Small intestine (tissue), 16 donors: ENCODE measurements around the gene TTC36. TPM values are rescaled to one million over a fixed set of nuclear protein-coding genes. Genes with fewer than 3 reads are reported as not detected.
"Not testable (repeated sequence)": the region's sequence is repeated elsewhere in the genome, so short reads cannot be mapped to it uniquely, and the experiment has no call there.

Experiments used
- DNase-seq, 2 donors: peaks; one replicate each; pipeline versions ENCODE4 v3.0.0 to v3.0.0-alpha.2; 2013
- FAIRE-seq: peaks from 2 replicates; lab custom pipeline; 2012; peaks lifted over from hg19 to GRCh38; lab: Jason Lieb, UNC
- H3K27ac ChIP-seq, 3 donors: one replicate each; pipeline ENCODE4 v1.5.1; 2013; ENCODE audit warnings: low read length in 2 of 3, mild to moderate bottlenecking in 2 of 3, control low read depth in 1 of 3, inconsistent platforms in 1 of 3, low read depth in 1 of 3, moderate library complexity in 1 of 3
- H3K27me3 ChIP-seq, 3 donors: one replicate each; pipeline ENCODE4 v1.6.1; 2013; ENCODE audit warnings: low read length in 3 of 3, inconsistent platforms in 1 of 3; ENCODE audit not compliant: control insufficient read depth in 3 of 3, insufficient read depth in 3 of 3
- H3K36me3 ChIP-seq, 3 donors: one replicate each; pipeline ENCODE4 v1.6.1; 2013; ENCODE audit warnings: low read length in 3 of 3, inconsistent platforms in 1 of 3, low read depth in 1 of 3, mild to moderate bottlenecking in 1 of 3, moderate library complexity in 1 of 3; ENCODE audit not compliant: control insufficient read depth in 3 of 3, insufficient read depth in 2 of 3
- H3K4me1 ChIP-seq, 3 donors: one replicate each; pipeline ENCODE4 v1.6.1; 2013; ENCODE audit warnings: low read length in 2 of 3, inconsistent platforms in 1 of 3, low read depth in 1 of 3, mild to moderate bottlenecking in 1 of 3, moderate library complexity in 1 of 3; ENCODE audit not compliant: control insufficient read depth in 3 of 3, insufficient read depth in 2 of 3
- H3K4me3 ChIP-seq, 3 donors: one replicate each; pipeline ENCODE4 v1.5.1; 2013; ENCODE audit warnings: low read length in 3 of 3, control low read depth in 1 of 3, inconsistent platforms in 1 of 3, low read depth in 1 of 3, mild to moderate bottlenecking in 1 of 3, moderate library complexity in 1 of 3
- H3K9me3 ChIP-seq, 2 donors: one replicate each; pipeline ENCODE4 v1.6.1; 2013; ENCODE audit warnings: low read depth in 1 of 2, low read length in 1 of 2; ENCODE audit not compliant: control insufficient read depth in 2 of 2, insufficient read depth in 1 of 2
- WGBS, 3 donors: extraction: QIAGEN DNeasy Blood & Tissue Kit; methylation state at CpG; one replicate each; pipeline ENCODE4 v1.1.7; 2013; 5-methylcytosine and 5-hydroxymethylcytosine counted together
- long read RNA-seq, 10 donors: transcript quantifications; one replicate each; lab custom pipeline, GENCODE V29; 2026
- polyA plus RNA-seq, 4 donors: library from polyadenylated mRNA; stranded (reverse) in 3 of 4; unstranded in 1 of 4; fragments of 200-250 nt in 3 of 4; fragments of 120-200 nt in 1 of 4; gene quantifications; one replicate each; pipeline versions ENCODE4 v1.2.1 to v1.2.3, GENCODE V29; 2013
- donor health status: healthy with polysubstance abuse.
- donor health status: control.
- donor health status: control.
- donor health status: Bipolar disorder and iron deficiency.
- donor health status: healthy.

The TTC36 gene, protein sequence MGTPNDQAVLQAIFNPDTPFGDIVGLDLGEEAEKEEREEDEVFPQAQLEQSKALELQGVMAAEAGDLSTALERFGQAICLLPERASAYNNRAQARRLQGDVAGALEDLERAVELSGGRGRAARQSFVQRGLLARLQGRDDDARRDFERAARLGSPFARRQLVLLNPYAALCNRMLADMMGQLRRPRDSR
- 10 to 100 TPM in 2 of 4 donors, 1 to 10 TPM in 2; 2.3 to 91.3 (median 15.0) TPM for polyA plus RNA-seq
- long read RNA-seq, donor 1 = 0 reads
- long read RNA-seq, donor 2 = 0 reads
- long read RNA-seq, donor 3 = 0 reads
- long read RNA-seq, donor 4 = 0 reads
- long read RNA-seq, donor 5 = 0 reads
- long read RNA-seq, donor 6 = 0 reads
- long read RNA-seq, donor 7 = 0 reads
- long read RNA-seq, donor 8 = 0 reads
- long read RNA-seq, donor 9 = 0 reads
- long read RNA-seq, donor 10 = 0 reads

DNA sequence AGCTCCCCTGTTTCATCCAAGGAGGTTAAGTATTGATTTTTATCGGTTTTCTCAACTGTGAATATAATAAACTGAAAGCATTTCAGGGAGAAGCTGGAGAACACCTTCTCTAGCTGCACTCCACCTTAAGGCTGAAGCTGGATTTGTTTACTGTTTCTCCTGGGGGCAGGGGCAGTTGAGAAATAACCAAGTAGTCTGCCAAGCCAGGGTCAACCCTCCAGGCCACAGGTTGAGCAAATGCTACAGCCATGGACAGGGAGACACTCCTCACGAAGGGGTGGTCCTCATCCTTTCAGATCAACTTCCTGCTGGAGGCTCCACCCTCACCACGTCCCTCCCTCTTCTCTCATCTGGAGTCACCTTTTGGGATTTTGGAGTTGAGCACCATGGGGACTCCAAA lies at the start of gene TTC36:
Gene TTC36, plus strand, starts transcription at position 366 of the 400 bp plus-strand sequence. Its CDS starts 21 bp downstream, at position 387.
- Histone ChIP-seq H3K4me3 (peak within 1 kb of the TSS in 1 of 3 donors; percentile 37), H3K27me3 (no peaks in the 10 kb centered on the region), H3K36me3 (peaks cover 0 to 38% (median 2%) of the 10 kb centered on the region in 3 donors), H3K9me3 (no peaks in the 10 kb centered on the region), H3K4me1 (peaks cover 3 to 32% (median 9%) of the 10 kb centered on the region in 3 donors), H3K27ac (peak within 1 kb of the TSS; percentile 36 to 96 (median 36))
- WGBS, 3 donors = 23 to 43% (median 36%) methylated on average over 3 of the region's 3 CpGs
- FAIRE-seq (no peak), DNase-seq (peak in 1 of 2 donors; percentile 50)

DNA sequence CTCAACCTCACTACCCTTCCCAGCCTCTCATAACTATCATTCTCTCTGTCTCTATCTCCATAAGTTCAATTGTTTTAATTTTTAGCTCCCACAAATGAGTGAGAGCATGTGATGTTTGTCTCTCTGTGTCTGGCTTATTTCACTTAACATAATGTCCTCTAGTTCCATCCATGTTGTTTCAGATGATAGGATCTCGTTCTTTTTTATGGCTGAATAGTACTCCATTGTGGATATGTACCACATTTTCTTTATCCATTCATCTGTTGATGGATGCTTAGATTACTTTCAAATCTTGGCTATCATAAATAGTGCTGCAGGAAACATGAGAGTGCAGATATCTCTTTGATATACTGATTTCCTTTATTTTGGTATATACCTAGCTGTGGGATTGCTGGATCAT lies 46.0 kb upstream of the TTC36 start:
- not testable (repeated sequence) for H3K4me3 ChIP-seq, H3K4me1 ChIP-seq, H3K9me3 ChIP-seq, FAIRE-seq, H3K27ac ChIP-seq, DNase-seq, H3K27me3 ChIP-seq
- WGBS, 3 donors = 95 to 100% (median 98%) methylated on average over 1 of the region's 1 CpG
- peaks cover 12 to 44% (median 21%) of the 10 kb centered on the region in 3 donors for H3K36me3 ChIP-seq

DNA sequence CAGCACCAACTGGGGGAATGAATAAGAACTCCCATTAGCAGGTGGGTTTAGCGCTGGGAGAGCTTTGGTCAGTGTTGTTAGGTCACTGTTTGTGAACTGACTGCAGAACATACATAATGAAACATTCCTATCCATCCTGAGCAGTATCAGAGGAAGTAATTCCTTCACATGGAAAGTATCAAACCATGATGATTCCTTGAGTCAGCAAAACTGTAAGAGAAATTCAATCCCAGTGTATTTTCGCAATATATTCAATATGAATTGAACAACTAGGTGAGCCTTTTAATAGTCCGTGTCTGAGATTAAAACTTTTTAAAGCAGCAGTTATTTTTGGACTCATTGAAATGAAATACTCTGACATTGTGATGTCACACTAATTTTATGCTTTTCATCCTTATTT lies 42.9 kb upstream of the TTC36 start:
- 93 to 98% (median 97%) methylated on average over 3 of the region's 3 CpGs for WGBS, 3 donors
- FAIRE-seq = no peak
- Histone ChIP-seq H3K27ac (no peak overlapping the region), H3K4me1 (no peaks in the 10 kb centered on the region), H3K27me3 (no peaks in the 10 kb centered on the region), H3K4me3 (peak overlapping the region in 1 of 3 donors; percentile 14), H3K36me3 (peaks cover 5 to 42% (median 12%) of the 10 kb centered on the region in 3 donors), H3K9me3 (no peaks in the 10 kb centered on the region)
- DNase-seq = no peak

DNA sequence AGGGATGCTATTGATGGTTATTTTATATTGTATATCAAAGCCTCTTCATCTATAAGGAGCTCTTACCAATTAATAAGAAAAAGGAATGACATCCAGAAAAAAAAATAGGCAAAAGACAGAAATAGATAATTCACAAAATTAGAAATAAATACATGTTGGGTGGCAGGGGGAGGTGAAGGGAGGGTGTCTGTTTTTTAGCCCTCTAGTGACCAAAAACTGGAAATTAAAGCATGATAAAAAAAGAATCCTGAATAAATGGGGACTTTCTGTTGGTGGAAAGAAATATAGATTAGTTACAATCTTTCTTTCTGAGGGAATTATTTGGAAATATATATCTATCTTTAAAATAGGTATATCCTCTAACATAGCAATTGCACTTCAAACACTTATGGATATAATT lies 42.0 kb upstream of the TTC36 start:
- Histone ChIP-seq H3K27ac (no peak overlapping the region), H3K9me3 (no peaks in the 10 kb centered on the region), H3K4me1 (no peaks in the 10 kb centered on the region), H3K27me3 (no peaks in the 10 kb centered on the region), H3K4me3 (no peak overlapping the region), H3K36me3 (peaks cover 10 to 48% (median 10%) of the 10 kb centered on the region in 3 donors)
- DNase-seq = no peak
- no peak for FAIRE-seq

DNA sequence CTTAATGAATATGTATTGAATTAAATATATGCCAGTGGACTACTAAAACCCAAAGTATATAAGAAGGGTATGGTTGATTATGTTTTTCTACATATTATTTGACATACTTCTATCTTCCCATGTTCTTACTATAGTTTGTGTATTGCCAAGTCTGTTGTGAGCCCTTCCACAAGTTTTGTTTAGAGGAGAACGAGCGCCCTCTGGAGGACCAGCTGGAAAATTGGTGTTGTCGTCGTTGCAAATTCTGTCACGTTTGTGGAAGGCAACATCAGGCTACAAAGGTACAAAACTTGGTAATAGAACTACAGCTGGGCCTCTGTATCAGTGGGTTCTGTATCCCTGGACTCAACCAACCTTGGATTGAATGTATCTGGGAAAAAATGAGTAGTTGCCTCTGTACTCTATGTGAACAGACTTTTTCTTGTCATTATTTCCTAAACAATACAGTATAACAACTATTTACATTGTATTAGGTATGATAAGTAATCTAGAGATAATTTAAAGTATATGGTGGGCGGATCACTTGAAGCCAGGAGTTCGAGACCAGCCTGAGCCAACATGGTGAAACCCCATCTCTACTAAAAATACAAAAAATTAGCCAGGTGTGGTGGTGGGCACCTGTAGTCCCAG lies 38.7 kb upstream of the TTC36 start:
- FAIRE-seq = no peak
- H3K4me3 ChIP-seq = no peak overlapping the region
- WGBS, 3 donors = 17 to 22% (median 18%) methylated on average over 7 of the region's 7 CpGs
- no peaks in the 10 kb centered on the region for H3K27me3 ChIP-seq
- no peaks in the 10 kb centered on the region for H3K9me3 ChIP-seq
- DNase-seq = peak; percentile 81 to 87
- no peaks in the 10 kb centered on the region for H3K4me1 ChIP-seq
- H3K27ac ChIP-seq = no peak overlapping the region
- peaks cover 16 to 39% (median 17%) of the 10 kb centered on the region in 3 donors for H3K36me3 ChIP-seq

DNA sequence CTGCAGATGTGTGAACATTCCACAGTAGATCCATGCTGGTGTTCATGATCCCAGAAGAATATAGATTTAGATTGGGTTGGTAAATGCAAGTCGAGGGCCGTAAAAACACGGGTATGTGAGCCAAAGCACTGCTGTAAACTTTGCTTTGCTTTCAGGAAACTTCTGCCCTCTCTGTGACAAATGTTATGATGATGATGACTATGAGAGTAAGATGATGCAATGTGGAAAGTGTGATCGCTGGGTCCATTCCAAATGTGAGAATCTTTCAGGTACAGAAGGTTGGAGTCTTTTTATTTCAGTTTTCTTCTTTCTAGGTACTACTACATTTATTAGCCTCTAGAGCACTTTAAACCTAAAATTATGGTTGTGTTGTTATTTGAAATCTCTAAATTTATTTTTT lies 36.2 kb upstream of the TTC36 start:
- H3K27ac ChIP-seq = no peak overlapping the region
- FAIRE-seq (no peak), DNase-seq (no peak)
- H3K4me3 ChIP-seq = no peak overlapping the region
- no peaks in the 10 kb centered on the region for H3K4me1 ChIP-seq
- 78 to 86% (median 79%) methylated on average over 4 of the region's 4 CpGs for WGBS, 3 donors
- peaks cover 18 to 41% (median 30%) of the 10 kb centered on the region in 3 donors for H3K36me3 ChIP-seq
- H3K27me3 ChIP-seq = no peaks in the 10 kb centered on the region
- no peaks in the 10 kb centered on the region for H3K9me3 ChIP-seq

DNA sequence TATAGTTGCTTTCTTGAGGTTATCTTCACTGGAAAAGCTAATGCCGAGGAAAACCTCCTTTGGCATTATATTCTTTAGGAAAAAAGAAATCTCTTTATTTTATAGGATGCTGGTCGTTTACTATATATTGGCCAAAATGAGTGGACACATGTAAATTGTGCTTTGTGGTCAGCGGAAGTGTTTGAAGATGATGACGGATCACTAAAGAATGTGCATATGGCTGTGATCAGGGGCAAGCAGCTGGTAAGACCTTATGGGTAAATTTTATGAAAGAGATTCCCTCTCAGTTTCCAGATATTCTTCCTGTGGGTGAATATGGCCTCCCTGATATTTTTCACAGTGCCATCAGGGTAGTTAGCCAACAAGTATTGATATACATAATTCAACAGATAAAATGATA lies 29.4 kb upstream of the TTC36 start:
- Histone ChIP-seq H3K4me1 (no peaks in the 10 kb centered on the region), H3K27me3 (no peaks in the 10 kb centered on the region), H3K27ac (no peak overlapping the region), H3K36me3 (peaks cover 38 to 54% (median 40%) of the 10 kb centered on the region in 3 donors), H3K4me3 (no peak overlapping the region), H3K9me3 (no peaks in the 10 kb centered on the region)
- FAIRE-seq (no peak), DNase-seq (no peak)
- WGBS, 3 donors = 91% methylated on average over 4 of the region's 4 CpGs

DNA sequence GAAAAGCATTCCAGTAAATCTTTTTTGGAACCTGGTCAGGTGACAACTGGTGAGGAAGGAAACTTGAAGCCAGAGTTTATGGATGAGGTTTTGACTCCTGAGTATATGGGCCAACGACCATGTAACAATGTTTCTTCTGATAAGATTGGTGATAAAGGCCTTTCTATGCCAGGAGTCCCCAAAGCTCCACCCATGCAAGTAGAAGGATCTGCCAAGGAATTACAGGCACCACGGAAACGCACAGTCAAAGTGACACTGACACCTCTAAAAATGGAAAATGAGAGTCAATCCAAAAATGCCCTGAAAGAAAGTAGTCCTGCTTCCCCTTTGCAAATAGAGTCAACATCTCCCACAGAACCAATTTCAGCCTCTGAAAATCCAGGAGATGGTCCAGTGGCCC lies 24.1 kb upstream of the TTC36 start:
- 33 to 58% (median 38%) methylated on average over 3 of the region's 3 CpGs for WGBS, 3 donors
- no peak for FAIRE-seq
- H3K9me3 ChIP-seq = no peaks in the 10 kb centered on the region
- H3K27me3 ChIP-seq = no peaks in the 10 kb centered on the region
- peaks cover 41 to 67% (median 49%) of the 10 kb centered on the region in 3 donors for H3K36me3 ChIP-seq
- no peak for DNase-seq
- H3K4me1 ChIP-seq = peaks cover 0 to 3% (median 0%) of the 10 kb centered on the region in 3 donors
- no peak overlapping the region for H3K27ac ChIP-seq
- no peak overlapping the region for H3K4me3 ChIP-seq
